Measurements from ENCODE around the gene ZNF512. TPM values are rescaled to one million over a fixed set of nuclear protein-coding genes. Genes with fewer than 3 reads are reported as not detected.

The ZNF512 gene
- total and polyA plus RNA-seq, 9 of the 15 experiments (the other 6 are each of a cell fraction or from before 2014, with no cell fraction given), result 24.7 to 101 (median 65.9) TPM

GRCh38 chr2:27663285-27664153 is 80.7 kb downstream of the ZNF512 start, which contains the start of the genes SLC4A1AP and SUPT7L (continued):
- TF ChIP-seq L3MBTL2 (IDR thresholded peaks at IDR 0.05), result peak; percentile 71; the same call in 1 of the 2 replicates
- TF ChIP-seq CBX2 (IDR thresholded peaks at IDR 0.05; ENCODE audit: insufficient read depth, low read length, poor library complexity, severe bottlenecking), result no peak
- peak; percentile 78 for TF ChIP-seq ELF2 (CRISPR knock-in tag; IDR thresholded peaks at IDR 0.05)
- peak; percentile 85; the same call in 1 of the 2 replicates for TF ChIP-seq MTA1 (IDR thresholded peaks at IDR 0.05; ENCODE audit: borderline replicate concordance)
- TF ChIP-seq MCM5 (IDR thresholded peaks at IDR 0.05; ENCODE audit: low read depth), result no peak
- TF ChIP-seq THRB (CRISPR knock-in tag; conservative IDR thresholded peaks at IDR 0.05), result no peak
- no peak for TF ChIP-seq CBX5 (IDR thresholded peaks at IDR 0.05; ENCODE audit: borderline replicate concordance, low read depth)
- TF ChIP-seq GATAD2A (IDR thresholded peaks at IDR 0.05), result 0 out of 2 replicates have a peak, but pooled peaks have one; percentile 46
- peak; percentile 21; the same call in 1 of the 2 replicates for TF ChIP-seq CBX1 (IDR thresholded peaks at IDR 0.05; ENCODE audit: low read depth)
- no peak; the same call in 1 of the 2 replicates for TF ChIP-seq USF1 (CRISPR knock-in tag; IDR thresholded peaks at IDR 0.05)
- TF ChIP-seq MTA2 (IDR thresholded peaks at IDR 0.05; ENCODE audit: low read depth), result peak; percentile 46; the same call in 1 of the 2 replicates
- no peak for TF ChIP-seq USF2 (CRISPR knock-in tag; IDR thresholded peaks at IDR 0.05)
- TF ChIP-seq KHSRP (IDR thresholded peaks at IDR 0.05), result peak; percentile 70; the same call in 1 of the 2 replicates
- TF ChIP-seq RUNX1 (IDR thresholded peaks at IDR 0.05; ENCODE audit: low read depth), result 0 out of 2 replicates have a peak, but pooled peaks have one; percentile 19
- TF ChIP-seq TCF15 (CRISPR knock-in tag; IDR thresholded peaks at IDR 0.05), result no peak
- TF ChIP-seq MLLT1 (IDR thresholded peaks at IDR 0.05), result 0 out of 4 replicates have a peak, but pooled peaks of 1 of the 2 experiments have one; percentile 69
- TF ChIP-seq SPI1 (IDR thresholded peaks at IDR 0.05; ENCODE audit: borderline replicate concordance, low read depth, low read length), result 0 out of 2 replicates have a peak, but pooled peaks have one; percentile 1
- no peak for TF ChIP-seq ZNF165 (CRISPR knock-in tag; IDR thresholded peaks at IDR 0.05; ENCODE audit: borderline replicate concordance)
- TF ChIP-seq PATZ1 (CRISPR knock-in tag; IDR thresholded peaks at IDR 0.05; ENCODE audit: borderline replicate concordance), result no peak
- TF ChIP-seq HDAC1 (IDR thresholded peaks at IDR 0.05), result peak; percentile 79 to 95; a peak in 3 of 4 replicates
- peak; percentile 100 for TF ChIP-seq NCOA1 (IDR thresholded peaks at IDR 0.05; ENCODE audit: low read depth)
- TF ChIP-seq FOXK1 (CRISPR knock-in tag; IDR thresholded peaks at IDR 0.05; ENCODE audit: borderline replicate concordance), result no peak; the same call in 1 of the 2 replicates

Measured in K562 (cell line).